HEK293T (cell line): ENCODE measurements around the gene TLK1.

Source experiments
- ELF4 ChIP-seq: fragments of 450-650 bp; IDR thresholded peaks from 2 replicates; pipeline ENCODE4 v1.6.1; 2017; ENCODE audit warnings: antibody characterized with exemption
- HDGF ChIP-seq: fragments of 450-650 bp; IDR thresholded peaks from 2 replicates; pipeline ENCODE4 v1.6.1; 2017; ENCODE audit warnings: antibody characterized with exemption, borderline replicate concordance

- TF ChIP-seq HDGF (no peak), ELF4 (no peak)
These were observed 57.9 kb downstream of the TLK1 start for GRCh38 chr2:171102802-171103201.
